GM13977 (cell line): ENCODE measurements around the gene EXOSC1.
"Not testable (repeated sequence)": the region's sequence is repeated elsewhere in the genome, so short reads cannot be mapped to it uniquely, and the experiment has no call there.

Source experiments
- DNase-seq: peaks from one replicate; pipeline ENCODE4 v3.0.0; 2012; ENCODE audit warnings: low spot score
- in situ Hi-C: fragments of 300-500 bp; cut with MboI; formaldehyde crosslinking; loops from one replicate; pipeline ENCODE4 v1.12.0; 2022; ENCODE audit warnings: low sequenced_read_pairs, low pct_unique_long_range_greater_than_20kb, mixed read lengths, inconsistent platforms; ENCODE audit not compliant: unreplicated experiment
- TF ChIP-seq, protein P1 (sequence below): IDR thresholded peaks from 2 replicates; pipeline ENCODE4 v1.5.1; 2012; ENCODE audit warnings: mild to moderate bottlenecking, control low read depth; ENCODE audit not compliant: insufficient read depth; ENCODE audit errors: extremely low read depth, missing control alignments

Gene EXOSC1

DNA sequence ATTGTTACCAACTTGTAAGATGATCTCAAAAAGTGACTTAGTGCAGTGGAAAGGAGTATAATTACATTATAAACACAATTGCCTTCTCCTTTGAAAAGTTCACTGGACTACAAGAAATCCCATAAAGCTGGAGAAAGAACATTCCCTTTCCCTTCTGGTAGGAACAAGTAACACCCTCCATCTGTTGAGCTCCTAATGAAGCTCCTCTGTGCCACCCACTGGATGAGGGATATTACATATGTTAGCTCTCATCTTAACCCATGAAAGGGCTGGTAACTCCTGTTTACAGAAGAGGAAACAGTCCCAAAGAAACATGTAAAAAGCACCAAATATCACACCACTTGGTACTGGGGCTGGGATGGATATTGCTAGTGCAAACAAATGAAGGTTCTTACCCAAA is 11.8 kb downstream of the EXOSC1 start:
- TF ChIP-seq, protein P1, sequence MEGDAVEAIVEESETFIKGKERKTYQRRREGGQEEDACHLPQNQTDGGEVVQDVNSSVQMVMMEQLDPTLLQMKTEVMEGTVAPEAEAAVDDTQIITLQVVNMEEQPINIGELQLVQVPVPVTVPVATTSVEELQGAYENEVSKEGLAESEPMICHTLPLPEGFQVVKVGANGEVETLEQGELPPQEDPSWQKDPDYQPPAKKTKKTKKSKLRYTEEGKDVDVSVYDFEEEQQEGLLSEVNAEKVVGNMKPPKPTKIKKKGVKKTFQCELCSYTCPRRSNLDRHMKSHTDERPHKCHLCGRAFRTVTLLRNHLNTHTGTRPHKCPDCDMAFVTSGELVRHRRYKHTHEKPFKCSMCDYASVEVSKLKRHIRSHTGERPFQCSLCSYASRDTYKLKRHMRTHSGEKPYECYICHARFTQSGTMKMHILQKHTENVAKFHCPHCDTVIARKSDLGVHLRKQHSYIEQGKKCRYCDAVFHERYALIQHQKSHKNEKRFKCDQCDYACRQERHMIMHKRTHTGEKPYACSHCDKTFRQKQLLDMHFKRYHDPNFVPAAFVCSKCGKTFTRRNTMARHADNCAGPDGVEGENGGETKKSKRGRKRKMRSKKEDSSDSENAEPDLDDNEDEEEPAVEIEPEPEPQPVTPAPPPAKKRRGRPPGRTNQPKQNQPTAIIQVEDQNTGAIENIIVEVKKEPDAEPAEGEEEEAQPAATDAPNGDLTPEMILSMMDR, result no peak
- in situ Hi-C loops, result no loop called here
- no peak for DNase-seq

- in situ Hi-C loops, result no loop called here
- no peak for DNase-seq
Measured at GRCh38 chr10:97428572-97428981, 17.2 kb downstream of the EXOSC1 start.

GRCh38 chr10:97427571-97428179 is 18.1 kb downstream of the EXOSC1 start:
- TF ChIP-seq, protein P1, result no peak
- DNase-seq, result peak; percentile 56

More at GRCh38 chr10:97428572-97428981, 17.2 kb downstream of the EXOSC1 start:
- TF ChIP-seq, protein P1, result no peak

GRCh38 chr10:97426776-97427570 is 18.8 kb downstream of the EXOSC1 start:
- TF ChIP-seq, protein P1, result no peak
- no peak for DNase-seq
- in situ Hi-C loops, result no loop called here

More at GRCh38 chr10:97427571-97428179, 18.1 kb downstream of the EXOSC1 start:
- in situ Hi-C loops, result no loop called here

GRCh38 chr10:97425964-97426775 is 19.6 kb downstream of the EXOSC1 start, which contains the start of gene PGAM1:
PGAM1 (plus strand) TSS chr10:97426191; CDS start chr10:97426308, 117 bp downstream.
- TF ChIP-seq, protein P1, result peak; percentile 95
- DNase-seq, result peak; percentile 100
- in situ Hi-C loops, result no loop called here

DNA sequence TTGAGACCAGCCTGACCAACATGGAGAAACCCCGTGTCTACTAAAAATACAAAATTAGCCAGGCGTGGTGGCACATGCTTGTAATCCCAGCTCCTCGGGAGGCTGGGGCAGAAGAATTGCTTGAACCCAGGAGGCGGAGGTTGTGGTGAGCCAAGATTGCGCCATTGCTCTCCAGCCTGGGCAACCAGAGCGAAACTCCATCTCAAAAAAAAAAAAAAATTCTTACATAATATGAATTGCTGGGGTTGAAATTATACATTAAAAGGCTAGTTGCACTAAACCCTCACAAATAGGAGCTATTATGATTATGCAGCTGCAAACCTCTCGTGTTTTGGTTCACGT is 22.1 kb downstream of the EXOSC1 start:
- in situ Hi-C loops, result not testable (repeated sequence)

More for the DNA sequence above, 22.1 kb downstream of the EXOSC1 start:
- DNase-seq, result not testable (repeated sequence)
